ENCODE results near the gene TRIM58. TPM values are rescaled to one million over a fixed set of nuclear protein-coding genes. Genes with fewer than 3 reads are reported as not detected.

The TRIM58 gene, protein sequence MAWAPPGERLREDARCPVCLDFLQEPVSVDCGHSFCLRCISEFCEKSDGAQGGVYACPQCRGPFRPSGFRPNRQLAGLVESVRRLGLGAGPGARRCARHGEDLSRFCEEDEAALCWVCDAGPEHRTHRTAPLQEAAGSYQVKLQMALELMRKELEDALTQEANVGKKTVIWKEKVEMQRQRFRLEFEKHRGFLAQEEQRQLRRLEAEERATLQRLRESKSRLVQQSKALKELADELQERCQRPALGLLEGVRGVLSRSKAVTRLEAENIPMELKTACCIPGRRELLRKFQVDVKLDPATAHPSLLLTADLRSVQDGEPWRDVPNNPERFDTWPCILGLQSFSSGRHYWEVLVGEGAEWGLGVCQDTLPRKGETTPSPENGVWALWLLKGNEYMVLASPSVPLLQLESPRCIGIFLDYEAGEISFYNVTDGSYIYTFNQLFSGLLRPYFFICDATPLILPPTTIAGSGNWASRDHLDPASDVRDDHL
- total RNA-seq (2014; rRNA removed; shearing (Covaris generic)), result not detected in 2 replicates

DNA sequence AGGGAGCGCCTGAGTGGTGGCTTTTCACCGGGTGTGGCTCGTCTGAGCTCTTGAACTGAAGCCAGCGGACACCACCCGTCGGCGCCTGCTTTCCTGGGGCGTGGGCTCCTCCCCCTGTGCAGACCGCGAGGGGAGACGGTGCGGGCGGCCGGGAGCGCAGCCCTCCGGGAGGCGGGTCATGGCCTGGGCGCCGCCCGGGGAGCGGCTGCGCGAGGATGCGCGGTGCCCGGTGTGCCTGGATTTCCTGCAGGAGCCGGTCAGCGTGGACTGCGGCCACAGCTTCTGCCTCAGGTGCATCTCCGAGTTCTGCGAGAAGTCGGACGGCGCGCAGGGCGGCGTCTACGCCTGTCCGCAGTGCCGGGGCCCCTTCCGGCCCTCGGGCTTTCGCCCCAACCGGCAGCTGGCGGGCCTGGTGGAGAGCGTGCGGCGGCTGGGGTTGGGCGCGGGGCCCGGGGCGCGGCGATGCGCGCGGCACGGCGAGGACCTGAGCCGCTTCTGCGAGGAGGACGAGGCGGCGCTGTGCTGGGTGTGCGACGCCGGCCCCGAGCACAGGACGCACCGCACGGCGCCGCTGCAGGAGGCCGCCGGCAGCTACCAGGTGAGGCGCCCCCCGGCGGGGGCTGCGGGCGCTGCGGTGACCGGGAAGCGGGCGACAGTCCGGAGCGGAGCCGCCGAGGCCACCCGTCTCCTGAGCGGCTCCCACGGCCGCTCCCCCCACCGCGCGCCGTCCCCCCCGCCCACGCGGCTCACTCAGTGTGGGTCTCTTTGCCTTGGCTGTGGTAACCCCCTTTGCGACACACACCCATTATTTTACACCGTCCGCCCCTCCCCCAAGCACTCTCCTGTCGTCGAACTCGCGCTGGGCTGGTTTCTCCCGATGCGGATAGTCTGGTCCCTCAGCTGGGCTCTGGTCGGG, at the start of gene TRIM58:
TSS of gene TRIM58 (plus strand) at position 119 of the 916 bp plus-strand sequence. CDS start at position 179, 60 bp downstream.
- in situ Hi-C loops (cut with HindIII; ENCODE audit: low sequenced_read_pairs), result no loop called here

DNA sequence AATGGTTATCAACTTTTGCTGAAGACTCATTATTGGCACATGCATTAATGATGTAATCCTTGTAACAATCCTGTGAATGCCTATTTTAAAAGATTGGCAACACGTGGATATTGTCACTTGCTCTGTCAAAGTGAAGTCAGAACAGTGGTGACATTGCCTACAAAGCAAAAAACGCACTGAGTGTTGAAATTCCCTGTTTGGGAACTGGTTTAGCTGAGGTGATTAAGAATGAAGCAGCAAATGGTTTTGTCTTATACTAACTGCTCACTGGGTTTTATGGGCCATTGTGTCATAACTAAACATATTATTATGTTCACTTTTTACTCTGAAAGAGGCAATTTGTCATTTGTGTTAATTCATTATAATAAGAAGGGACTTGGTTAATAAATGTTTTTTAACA, 44.4 kb upstream of the TRIM58 start:
- no peak for DNase-seq (ENCODE audit: low spot score)
- in situ Hi-C loops (cut with HindIII; ENCODE audit: low sequenced_read_pairs), result no loop called here

More for the DNA sequence above, at the start of gene TRIM58:
- DNase-seq (ENCODE audit: low spot score), result no peak

DNA sequence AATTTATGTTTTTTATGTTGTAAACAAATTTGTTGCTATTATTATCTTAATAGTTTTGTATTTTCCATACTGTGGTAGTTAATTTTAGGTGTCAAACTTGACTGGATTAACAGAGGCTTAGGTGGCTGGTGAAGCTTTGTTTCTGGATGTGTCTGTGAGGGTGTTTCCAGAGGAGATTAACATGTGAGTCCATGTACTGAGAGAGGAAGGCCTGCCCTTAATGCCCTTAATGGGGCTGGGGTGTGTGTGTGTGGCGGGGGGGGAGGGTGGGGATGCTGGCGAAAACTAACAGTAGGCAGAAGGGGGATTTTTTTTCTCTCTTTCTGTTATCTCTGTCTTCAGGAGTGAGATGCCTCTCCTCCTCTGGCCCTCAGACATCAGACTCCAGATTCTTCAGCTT, 34.9 kb upstream of the TRIM58 start:
- no peak for DNase-seq (ENCODE audit: low spot score)

DNA sequence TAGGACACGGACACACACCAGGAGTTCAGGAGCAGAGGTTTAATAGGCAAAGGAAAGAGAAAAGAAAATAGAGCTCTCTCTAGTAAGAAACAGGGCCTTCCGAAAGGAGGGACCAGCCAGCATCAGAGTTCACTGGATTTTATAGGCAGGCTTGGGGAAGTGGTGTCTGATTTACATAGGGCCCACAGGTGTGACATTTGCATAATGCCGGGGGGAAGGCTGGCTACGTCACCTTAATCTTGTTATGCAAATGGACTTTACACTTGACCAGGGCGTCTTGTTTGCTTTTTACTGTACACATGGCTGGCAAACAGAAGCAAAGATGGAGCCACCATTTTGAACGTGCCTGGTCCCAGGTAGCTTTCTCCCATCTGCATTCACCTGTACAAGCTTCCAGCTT, 33.0 kb upstream of the TRIM58 start, which contains the start of gene OR14A16:
TSS of gene OR14A16 (minus strand) at position 97 of the 400 bp plus-strand sequence. CDS start 8,390 bp downstream, outside the sequence.
- in situ Hi-C loops (cut with HindIII; ENCODE audit: low sequenced_read_pairs), result no loop called here
- DNase-seq (ENCODE audit: low spot score), result no peak

More for the DNA sequence above, 34.9 kb upstream of the TRIM58 start:
- in situ Hi-C loops (cut with HindIII; ENCODE audit: low sequenced_read_pairs), result no loop called here

DNA sequence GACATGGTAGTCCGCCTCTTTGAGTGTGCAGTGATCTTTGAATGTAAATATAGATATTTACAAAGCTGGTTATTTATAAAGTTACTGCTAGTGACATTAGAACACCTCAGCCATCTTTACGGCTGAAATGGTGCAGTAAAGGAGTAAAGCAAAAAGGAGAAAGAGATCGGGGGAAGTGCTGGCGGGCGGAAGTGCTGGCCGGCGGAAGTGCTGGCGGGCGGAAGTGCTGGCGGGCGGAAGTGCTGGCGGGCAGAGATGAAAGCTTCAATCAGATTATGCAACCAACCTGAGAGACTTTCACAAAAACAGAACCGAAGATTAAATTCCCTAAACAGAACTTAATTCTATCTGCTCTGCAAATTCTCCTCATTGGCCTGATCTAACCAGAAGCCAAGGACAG, 31.6 kb upstream of the TRIM58 start:
- in situ Hi-C loops (cut with HindIII; ENCODE audit: low sequenced_read_pairs), result no loop called here

DNA sequence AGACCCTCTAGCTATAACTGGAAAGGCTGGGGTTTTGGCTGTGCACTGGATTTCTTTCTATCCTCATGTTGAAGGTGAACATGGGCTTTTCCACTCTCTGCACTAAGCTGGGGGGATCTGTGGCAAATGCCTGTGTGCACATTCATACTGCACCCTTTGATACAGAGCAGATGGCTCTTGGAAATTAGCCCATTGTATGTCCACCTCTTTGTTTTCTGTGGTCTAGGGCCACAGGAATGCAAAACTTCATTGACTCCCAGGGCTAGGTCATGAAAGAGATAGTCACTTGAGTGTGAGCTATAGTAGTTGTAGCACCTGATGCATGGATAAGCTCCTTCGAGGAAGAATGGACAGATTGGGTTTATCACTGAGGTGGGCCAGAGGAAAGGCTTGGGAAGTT, 27.3 kb upstream of the TRIM58 start:
- DNase-seq (ENCODE audit: low spot score), result no peak
- in situ Hi-C loops (cut with HindIII; ENCODE audit: low sequenced_read_pairs), result no loop called here

More for the DNA sequence above, 31.6 kb upstream of the TRIM58 start:
- DNase-seq (ENCODE audit: low spot score), result no peak

DNA sequence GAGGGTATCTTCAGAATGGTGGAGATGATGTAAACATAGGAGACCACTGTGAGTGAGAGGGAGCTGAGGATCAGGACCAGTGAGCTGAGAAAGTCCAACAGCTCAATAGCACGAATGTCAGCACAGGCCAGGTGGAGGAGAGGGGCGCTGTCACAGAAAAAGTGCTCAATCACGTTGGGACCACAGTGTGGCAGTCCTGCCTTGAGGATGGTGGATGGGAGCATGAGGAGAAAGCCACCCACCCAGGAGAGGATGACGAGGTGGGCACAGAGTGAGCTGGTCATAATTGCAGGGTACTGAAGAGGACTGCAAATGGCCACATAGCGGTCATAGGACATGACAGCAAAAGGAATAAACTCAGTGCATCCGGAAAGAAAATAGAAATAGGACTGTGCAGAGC, 23.4 kb upstream of the TRIM58 start:
- DNase-seq (ENCODE audit: low spot score), result no peak
- in situ Hi-C loops (cut with HindIII; ENCODE audit: low sequenced_read_pairs), result no loop called here

DNA sequence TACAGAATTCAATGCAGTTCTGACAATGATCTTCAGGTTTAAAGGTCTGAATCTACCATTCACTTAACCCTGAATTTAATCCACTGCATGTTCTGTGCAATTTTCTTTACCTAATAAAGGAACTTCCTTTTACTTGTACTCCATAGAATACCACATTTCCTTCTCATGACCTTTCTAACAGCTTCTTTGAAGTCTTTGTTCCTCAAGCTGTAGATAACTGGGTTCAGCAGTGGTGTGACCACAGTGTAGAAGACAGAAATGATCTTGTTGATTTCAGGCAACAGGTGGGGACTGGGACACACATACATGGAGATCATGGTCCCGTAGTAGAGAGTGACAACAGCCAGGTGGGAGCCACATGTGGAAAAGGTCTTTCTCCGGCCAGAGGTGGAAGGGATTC, 16.2 kb upstream of the TRIM58 start:
- in situ Hi-C loops (cut with HindIII; ENCODE audit: low sequenced_read_pairs), result no loop called here
- DNase-seq (ENCODE audit: low spot score), result no peak

DNA sequence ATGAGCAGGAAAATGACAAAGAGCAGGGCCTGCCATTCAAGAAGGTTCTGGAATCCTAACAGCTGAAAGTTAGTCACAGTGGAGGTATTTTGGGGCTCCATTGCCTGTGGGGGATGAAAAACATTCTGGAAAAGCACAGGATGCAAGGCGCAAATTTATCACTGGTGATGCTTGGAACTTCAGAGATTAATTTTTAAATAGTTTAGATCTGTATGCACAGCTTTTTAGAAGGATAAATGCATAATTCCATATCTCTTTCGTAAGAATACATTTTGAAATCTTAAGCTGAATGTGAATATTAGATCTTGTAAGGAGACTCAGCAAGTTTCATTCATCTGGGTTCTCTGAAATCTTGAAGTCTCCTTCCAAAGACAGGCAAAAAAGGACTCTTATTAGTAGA, 15.2 kb upstream of the TRIM58 start, which contains the start of gene OR11L1:
TSS of gene OR11L1 (minus strand) at position 101 of the 400 bp plus-strand sequence. CDS start at position 101, 0 bp downstream.
- in situ Hi-C loops (cut with HindIII; ENCODE audit: low sequenced_read_pairs), result no loop called here
- no peak for DNase-seq (ENCODE audit: low spot score)

DNA sequence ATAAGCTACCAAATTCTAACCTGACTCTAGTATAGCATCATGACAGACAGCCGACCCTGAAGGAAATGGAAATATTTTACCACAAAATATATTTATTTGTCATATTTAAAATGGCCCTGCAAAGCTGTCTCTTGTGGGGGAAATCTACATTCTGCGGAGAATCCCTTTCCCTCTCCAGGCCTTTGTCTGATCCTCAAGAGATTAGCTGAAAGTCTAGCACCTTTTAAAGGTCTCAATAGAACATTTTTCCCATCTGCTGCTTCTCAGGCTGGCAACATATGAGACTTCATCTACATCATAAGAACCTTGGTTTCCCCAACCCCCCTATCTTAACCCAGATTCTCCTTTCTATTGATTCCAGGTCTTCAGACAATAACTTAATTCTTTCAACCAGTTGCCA, 13.6 kb upstream of the TRIM58 start:
- in situ Hi-C loops (cut with HindIII; ENCODE audit: low sequenced_read_pairs), result no loop called here
- DNase-seq (ENCODE audit: low spot score), result no peak

DNA sequence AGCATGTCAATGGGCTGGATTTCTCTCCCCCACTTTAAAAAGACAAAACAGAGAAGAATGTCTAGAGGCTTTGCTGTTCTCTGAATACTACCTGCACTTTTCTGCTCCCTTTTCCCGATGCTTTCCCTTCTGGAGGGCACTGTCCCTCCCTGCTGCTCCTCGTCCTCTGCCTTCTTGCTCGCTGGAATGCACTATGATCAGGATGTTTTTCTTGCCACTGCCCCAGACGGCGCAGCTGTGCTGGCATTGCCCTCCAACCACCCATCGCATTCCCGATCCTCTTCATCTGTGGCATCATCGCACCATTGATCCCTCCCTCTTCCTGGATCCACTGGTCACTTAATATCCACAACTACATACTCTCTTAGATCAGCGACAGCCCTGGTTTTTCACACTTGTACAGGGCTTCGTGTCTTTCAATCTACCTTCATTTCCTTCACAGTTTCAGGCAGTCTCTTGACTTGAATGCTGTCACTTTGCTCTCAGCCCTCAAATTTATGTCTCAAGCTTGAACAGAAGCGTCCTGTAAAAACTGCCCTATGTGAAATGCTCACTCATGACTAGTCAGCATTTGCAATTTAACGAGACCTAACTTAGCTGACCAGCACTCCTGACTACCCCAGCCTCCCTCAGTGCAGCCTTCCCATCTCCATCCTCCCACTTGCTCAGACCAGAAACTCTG, 11.8 kb upstream of the TRIM58 start:
- in situ Hi-C loops (cut with HindIII; ENCODE audit: low sequenced_read_pairs), result no loop called here

DNA sequence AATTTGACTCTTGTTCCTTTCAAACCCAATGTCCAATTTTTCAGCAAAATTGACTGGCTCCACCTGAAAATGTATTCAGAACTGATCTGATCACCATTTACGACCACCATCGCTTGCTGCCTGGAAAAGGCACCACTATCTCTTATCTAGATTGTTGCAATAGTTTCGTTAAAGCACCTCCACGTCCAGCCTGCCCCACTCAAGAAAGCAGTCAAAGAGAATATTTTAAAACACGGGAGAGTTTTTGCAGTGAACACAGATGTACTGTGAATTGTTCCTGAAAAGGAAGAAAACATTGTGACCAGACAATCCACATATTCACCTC, 11.3 kb upstream of the TRIM58 start:
- in situ Hi-C loops (cut with HindIII; ENCODE audit: low sequenced_read_pairs), result no loop called here
- DNase-seq (ENCODE audit: low spot score), result no peak

More for the DNA sequence above, 11.8 kb upstream of the TRIM58 start:
- DNase-seq (ENCODE audit: low spot score), result no peak

DNA sequence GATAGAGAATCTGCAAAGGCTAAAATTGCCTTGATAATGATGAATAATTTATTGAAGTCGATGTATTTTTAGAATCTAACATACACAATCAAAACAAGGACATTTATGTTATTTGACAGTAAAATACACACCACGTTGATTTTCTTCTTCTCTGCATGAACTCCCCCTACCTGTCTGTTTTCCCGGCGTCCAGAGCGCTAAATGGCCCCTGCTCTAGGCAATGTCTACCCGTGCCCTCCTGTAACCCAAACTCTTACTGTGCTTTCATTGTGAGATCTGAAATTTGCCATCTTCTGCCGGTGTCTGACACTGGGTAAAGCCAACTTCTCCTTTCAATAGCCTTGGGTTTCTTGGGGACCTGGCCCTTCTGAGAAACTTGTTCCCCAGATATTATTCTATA, 8.6 kb upstream of the TRIM58 start:
- in situ Hi-C loops (cut with HindIII; ENCODE audit: low sequenced_read_pairs), result no loop called here
- no peak for DNase-seq (ENCODE audit: low spot score)

DNA sequence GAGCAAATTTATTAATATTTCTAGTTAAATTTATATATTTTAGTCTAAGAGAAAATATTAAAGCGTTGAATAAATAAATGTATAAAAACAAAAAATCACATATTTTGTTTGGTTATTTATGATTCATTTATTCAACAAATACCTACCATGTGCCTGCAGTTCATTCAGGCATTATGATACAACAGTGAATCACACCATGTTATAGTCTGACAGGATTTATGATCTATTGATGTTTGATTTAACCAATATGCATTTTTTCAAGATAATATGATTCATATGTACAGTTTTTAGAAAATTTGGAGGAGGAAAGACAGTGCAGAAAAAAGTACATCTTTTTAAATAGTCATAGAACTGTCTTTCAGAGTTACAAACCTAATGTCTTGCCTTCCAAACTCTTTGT, 7.4 kb upstream of the TRIM58 start:
- DNase-seq (ENCODE audit: low spot score), result no peak
- in situ Hi-C loops (cut with HindIII; ENCODE audit: low sequenced_read_pairs), result no loop called here

DNA sequence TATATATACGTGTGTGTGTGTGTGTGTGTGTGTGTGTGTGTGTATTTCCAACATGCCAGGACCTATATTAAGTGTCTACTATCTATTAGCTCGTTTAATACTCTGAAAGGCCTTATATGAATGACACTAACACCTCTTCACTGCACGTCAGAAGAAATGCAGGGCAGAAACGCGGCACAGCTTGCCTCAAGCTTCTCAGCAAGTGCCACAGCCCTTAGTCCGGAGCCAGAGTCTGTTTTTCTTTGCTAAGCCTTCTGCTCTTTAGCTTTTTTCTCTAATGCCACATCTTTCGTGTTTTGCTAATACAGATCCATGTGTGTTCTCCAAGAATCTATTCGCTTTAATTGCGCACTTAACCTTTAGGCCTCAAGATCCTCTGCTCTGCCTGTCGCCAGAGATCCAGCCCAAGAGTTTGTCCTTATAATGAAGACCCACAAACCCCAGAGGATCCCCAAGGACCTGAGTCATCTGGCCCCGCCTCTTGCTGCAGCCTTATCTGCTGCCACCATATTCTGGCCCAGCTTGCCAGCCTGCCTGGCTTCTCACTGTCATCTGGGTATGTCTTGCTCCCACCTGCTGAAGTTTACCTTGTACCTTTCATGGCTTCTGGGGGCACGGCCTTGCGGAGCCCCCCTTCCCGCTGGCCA, 2.0 kb upstream of the TRIM58 start:
- DNase-seq (ENCODE audit: low spot score), result no peak
- in situ Hi-C loops (cut with HindIII; ENCODE audit: low sequenced_read_pairs), result no loop called here

DNA sequence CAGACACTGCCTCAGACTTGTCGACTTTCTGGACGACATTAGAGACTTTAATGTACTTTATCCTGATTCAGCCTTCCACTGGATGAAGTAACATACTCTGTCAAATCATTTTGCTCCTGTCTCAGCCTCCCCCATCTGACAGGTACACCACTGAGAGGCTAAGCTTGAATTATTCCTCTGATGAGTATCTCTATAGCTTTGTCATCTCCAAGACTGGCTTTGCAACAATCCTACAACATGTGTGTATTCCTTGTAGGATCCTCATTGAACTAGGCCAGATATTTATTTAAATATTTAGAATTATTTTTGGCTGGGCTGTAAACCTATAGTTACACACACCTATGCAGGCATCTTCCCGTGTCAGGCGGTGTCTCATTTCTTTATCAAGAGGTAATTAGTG, 1.1 kb upstream of the TRIM58 start:
- in situ Hi-C loops (cut with HindIII; ENCODE audit: low sequenced_read_pairs), result no loop called here
- no peak for DNase-seq (ENCODE audit: low spot score)

DNA sequence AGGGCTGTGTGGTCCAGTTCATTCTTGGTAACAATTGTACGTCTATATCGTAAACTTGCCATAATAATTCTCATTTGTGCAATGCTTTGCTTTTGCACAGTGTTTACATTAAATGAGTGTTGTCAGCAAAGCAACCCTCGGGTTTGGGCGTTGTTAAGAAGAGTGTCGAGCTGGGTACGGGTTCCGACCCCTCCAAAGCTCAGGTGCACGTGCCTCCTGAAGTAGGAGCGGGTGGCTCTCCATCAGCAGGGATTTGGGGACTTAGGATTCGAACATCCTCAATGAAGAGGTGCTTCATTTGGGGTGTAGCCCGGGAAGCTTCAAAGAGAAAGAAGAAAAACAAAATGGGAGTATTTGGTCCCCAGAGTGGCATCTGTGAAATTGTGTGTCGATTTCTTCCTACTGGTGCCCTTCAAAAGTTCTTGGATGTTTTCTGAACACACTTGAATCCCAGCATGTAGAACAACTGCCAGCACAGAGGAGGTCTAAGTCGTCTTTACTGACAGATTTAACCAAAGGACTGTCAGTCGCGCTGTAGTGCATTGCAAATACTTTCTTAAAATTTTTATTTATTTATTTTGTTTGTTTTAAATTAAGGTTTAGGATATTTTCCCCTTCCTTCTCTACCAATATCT, 1.1 kb downstream of the TRIM58 start:
- no peak for DNase-seq (ENCODE audit: low spot score)
- in situ Hi-C loops (cut with HindIII; ENCODE audit: low sequenced_read_pairs), result no loop called here

DNA sequence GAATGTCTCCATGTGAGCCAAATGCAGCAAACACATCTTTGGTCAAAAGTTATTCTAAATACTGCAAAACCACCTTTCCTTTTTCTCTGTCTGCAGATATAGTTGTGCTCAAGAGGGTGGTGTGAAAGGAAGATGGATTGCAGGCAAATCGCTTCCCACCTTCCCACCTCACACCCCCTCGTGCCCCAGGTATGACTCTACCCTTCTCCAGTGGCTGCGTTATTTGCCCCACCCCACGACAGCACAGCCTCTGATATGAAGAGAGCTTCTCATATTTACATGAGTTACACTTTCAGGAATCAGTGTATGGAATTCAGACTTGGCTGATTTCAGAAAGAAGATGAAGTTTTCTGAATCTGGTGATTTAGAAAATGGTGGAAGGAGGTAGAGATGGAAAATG, 5.8 kb downstream of the TRIM58 start:
- DNase-seq (ENCODE audit: low spot score), result no peak
- in situ Hi-C loops (cut with HindIII; ENCODE audit: low sequenced_read_pairs), result no loop called here
